Chondrocyte (in vitro differentiated cells): ENCODE results near the gene RPS6KA3. TPM values are rescaled to one million over a fixed set of nuclear protein-coding genes. Genes with fewer than 3 reads are reported as not detected.
"Not testable (repeated sequence)": the region's sequence is repeated elsewhere in the genome, so short reads cannot be mapped to it uniquely, and the experiment has no call there.

ENCODE experiments used
- DNase-seq: peaks from one replicate; pipeline ENCODE4 v3.0.0; 2021; ENCODE audit warnings: mixed read lengths, low spot score
- H3K27ac Mint-ChIP-seq: one replicate; pipeline ENCODE4 v1.8.0; 2021; ENCODE audit warnings: mild to moderate bottlenecking, moderate library complexity, mixed read lengths; ENCODE audit not compliant: unreplicated experiment
- H3K27me3 Mint-ChIP-seq: 2 replicates; pipeline ENCODE4 v1.8.0; 2021; ENCODE audit warnings: low read depth, mixed read lengths
- H3K36me3 Mint-ChIP-seq: 2 replicates; pipeline ENCODE4 v1.8.0; 2021; ENCODE audit warnings: low read depth, mixed read lengths
- H3K4me1 Mint-ChIP-seq: 2 replicates; pipeline ENCODE4 v1.8.0; 2021; ENCODE audit warnings: low read depth, mild to moderate bottlenecking, mixed read lengths
- H3K4me3 Mint-ChIP-seq: one replicate; pipeline ENCODE4 v1.8.0; 2021; ENCODE audit warnings: mild to moderate bottlenecking, moderate library complexity, mixed read lengths; ENCODE audit not compliant: unreplicated experiment
- H3K9me3 Mint-ChIP-seq: 2 replicates; pipeline ENCODE4 v1.8.0; 2021; ENCODE audit warnings: low read depth, mixed read lengths
- total RNA-seq: library from RNA; stranded (reverse); gene quantifications from 3 replicates; pipeline ENCODE4 v1.2.1, GENCODE V29; 2021
- TF ChIP-seq, protein P1 (sequence below): fragments of 200-600 bp; sonication (generic); IDR thresholded peaks from 2 replicates; pipeline ENCODE4 v1.5.0; 2021; ENCODE audit warnings: antibody characterized with exemption, mild to moderate bottlenecking, moderate library complexity

Gene RPS6KA3
- total RNA-seq, 1 donor from 2014 or later: 18.4 TPM

DNA sequence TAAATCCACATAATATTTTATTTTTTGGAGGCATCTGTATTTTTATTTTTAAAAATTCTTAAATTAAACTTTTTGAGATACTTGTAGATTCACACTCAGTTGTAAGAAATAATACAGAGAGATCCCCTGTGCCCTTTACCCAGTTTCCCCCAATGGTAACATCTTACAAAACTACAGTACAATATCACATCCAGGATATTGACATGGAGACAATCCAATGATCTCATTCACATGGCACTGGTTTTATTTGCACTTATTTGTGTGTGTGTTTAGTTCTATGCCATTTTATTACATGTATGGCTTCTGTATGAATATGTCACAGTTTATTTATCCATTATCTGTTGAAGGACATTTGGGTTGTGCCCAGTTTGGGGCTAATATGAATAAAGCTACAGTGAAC is 89.6 kb downstream of the RPS6KA3 start:
- H3K36me3 Mint-ChIP-seq: peaks cover 3% of the 10 kb centered on the region
- H3K27me3 Mint-ChIP-seq: no peaks in the 10 kb centered on the region
- DNase-seq: no peak
- TF ChIP-seq, protein P1, sequence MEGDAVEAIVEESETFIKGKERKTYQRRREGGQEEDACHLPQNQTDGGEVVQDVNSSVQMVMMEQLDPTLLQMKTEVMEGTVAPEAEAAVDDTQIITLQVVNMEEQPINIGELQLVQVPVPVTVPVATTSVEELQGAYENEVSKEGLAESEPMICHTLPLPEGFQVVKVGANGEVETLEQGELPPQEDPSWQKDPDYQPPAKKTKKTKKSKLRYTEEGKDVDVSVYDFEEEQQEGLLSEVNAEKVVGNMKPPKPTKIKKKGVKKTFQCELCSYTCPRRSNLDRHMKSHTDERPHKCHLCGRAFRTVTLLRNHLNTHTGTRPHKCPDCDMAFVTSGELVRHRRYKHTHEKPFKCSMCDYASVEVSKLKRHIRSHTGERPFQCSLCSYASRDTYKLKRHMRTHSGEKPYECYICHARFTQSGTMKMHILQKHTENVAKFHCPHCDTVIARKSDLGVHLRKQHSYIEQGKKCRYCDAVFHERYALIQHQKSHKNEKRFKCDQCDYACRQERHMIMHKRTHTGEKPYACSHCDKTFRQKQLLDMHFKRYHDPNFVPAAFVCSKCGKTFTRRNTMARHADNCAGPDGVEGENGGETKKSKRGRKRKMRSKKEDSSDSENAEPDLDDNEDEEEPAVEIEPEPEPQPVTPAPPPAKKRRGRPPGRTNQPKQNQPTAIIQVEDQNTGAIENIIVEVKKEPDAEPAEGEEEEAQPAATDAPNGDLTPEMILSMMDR: no peak
- H3K9me3 Mint-ChIP-seq: no peaks in the 10 kb centered on the region
- no peak overlapping the region for H3K27ac Mint-ChIP-seq
- no peak overlapping the region for H3K4me3 Mint-ChIP-seq
- no peaks in the 10 kb centered on the region for H3K4me1 Mint-ChIP-seq

DNA sequence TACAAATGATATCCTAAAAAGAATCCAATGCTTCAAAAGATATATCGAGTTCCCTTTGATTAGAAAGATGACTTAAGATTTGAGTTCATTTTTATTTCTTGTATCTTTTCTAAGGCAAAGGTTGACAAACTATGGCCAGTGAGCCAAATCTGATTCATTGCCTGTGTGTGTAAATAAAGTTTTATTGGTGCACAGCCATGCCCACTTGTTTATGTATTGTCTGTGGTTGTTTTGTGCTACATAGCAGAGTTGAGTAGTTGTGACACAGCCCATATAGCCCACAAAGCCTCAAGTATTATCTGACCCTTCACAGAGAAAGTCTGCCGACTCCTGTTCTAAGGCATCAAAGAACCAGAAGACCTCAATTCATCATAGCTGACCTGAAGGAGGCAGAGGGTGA is 92.9 kb downstream of the RPS6KA3 start:
- Mint-ChIP-seq H3K27ac (no peak overlapping the region), H3K9me3 (no peaks in the 10 kb centered on the region), H3K4me3 (no peak overlapping the region), H3K4me1 (no peaks in the 10 kb centered on the region), H3K27me3 (no peaks in the 10 kb centered on the region), H3K36me3 (peaks cover 2% of the 10 kb centered on the region)
- DNase-seq: no peak
- TF ChIP-seq, protein P1: no peak

DNA sequence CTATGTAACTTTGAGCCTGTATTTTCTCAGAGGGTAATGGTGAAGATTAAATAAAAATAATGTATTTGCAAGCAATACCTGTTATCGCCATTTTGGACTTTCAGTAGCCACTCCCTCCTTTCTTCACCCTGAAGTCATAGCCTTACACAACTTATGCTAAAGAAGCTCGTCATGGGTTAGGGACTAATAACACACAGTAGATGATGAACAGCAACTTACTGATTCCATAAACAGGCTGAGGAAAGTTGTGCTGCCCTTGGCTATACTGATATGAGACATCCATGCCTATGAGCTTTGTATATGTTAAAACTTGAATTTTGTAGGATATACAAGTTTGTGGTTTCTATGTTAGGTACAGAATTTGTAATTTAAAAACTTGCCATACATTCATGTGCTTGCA is 93.4 kb downstream of the RPS6KA3 start:
- TF ChIP-seq, protein P1: no peak
- Mint-ChIP-seq H3K36me3 (peaks cover 3% of the 10 kb centered on the region), H3K9me3 (no peaks in the 10 kb centered on the region), H3K4me1 (no peaks in the 10 kb centered on the region), H3K27me3 (no peaks in the 10 kb centered on the region), H3K4me3 (no peak overlapping the region), H3K27ac (no peak overlapping the region)
- no peak for DNase-seq

DNA sequence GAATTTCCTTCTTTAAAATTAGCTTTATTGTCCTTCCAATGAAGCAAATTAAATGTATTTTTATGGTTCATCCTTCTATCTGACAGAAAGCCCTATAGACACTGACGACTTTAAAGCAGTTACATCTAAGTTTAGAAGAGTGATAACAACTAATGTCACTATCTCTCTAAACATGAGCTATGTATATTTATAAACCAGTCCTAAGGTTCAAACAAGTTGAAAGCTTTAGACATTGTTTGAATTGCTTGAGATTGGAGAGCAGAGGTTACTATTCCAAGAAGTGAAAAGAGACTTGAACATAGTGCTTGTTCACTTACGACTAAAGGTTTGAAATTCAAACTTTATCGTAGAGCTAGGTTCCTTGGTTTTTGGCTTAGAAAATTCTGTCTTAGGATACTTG is 94.8 kb downstream of the RPS6KA3 start:
- TF ChIP-seq, protein P1: no peak
- Mint-ChIP-seq H3K27ac (no peak overlapping the region), H3K4me3 (no peak overlapping the region), H3K27me3 (no peaks in the 10 kb centered on the region), H3K4me1 (no peaks in the 10 kb centered on the region), H3K9me3 (no peaks in the 10 kb centered on the region), H3K36me3 (peaks cover 5% of the 10 kb centered on the region)
- no peak for DNase-seq

DNA sequence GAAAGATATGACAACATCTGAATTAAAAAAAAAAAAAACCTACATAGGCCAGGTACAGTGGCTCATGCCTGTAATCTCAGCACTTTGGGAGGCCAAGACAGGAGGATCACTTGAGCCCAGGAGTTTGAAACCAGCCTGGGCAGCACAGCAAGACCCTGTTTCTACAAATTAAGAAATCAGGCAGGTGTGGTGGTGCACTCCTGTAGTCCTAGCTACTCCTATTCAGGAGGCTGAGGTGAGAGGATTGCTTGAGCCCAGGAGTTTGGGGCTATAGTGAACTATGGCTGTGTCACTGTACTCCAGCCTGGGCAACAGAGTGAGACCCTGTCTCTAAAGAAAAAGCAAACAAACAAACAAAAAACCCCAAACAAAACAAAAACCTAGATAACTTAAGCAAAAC is 104.2 kb downstream of the RPS6KA3 start:
- not testable (repeated sequence) for H3K9me3 Mint-ChIP-seq, H3K27ac Mint-ChIP-seq, H3K36me3 Mint-ChIP-seq, H3K27me3 Mint-ChIP-seq, DNase-seq, H3K4me1 Mint-ChIP-seq, H3K4me3 Mint-ChIP-seq

DNA sequence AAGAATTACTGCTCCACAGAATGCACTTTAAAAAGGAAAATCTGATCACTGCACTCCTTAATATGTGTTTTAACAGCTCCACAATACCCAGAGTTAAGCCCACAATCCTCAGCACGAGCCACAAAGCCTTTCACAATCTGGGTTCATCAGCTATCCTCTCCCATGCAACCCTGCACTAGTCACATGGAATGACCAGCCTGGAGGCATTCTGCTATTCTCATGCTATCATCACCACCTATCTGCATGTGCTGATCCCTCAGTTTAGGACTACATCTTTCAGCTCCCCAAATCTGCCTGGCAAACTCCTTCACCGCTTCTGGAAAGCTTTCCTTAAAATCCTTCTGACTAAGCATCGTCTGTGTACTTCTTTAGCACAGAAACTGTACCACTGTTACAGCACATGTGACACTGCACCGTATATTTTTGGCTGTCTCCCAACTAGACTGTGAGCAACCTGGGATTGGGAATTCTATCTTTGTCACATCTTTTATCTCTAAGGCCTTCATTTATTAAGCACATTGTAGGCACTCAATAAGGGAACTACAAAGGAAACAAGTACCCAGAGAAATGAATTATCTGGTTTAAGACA is 106.8 kb downstream of the RPS6KA3 start:
- DNase-seq: no peak

More for the DNA sequence above, 106.8 kb downstream of the RPS6KA3 start:
- Mint-ChIP-seq H3K27ac (no peak overlapping the region), H3K36me3 (peaks cover 12% of the 10 kb centered on the region), H3K9me3 (peaks cover 6% of the 10 kb centered on the region), H3K27me3 (no peaks in the 10 kb centered on the region), H3K4me1 (no peaks in the 10 kb centered on the region), H3K4me3 (no peak overlapping the region)
- TF ChIP-seq, protein P1: no peak
